GM21576 (cell line): ENCODE data around the gene GLYR1.
A peak's percentile ranks its signal among the peaks of the same experiment; 100 is the strongest.

Experiments
- ATAC-seq: cut with Tn5 transposase; IDR thresholded peaks from one replicate; pipeline ENCODE4 v1.9.1; 2021; ENCODE audit warnings: mild to moderate bottlenecking, moderate library complexity; ENCODE audit not compliant: unreplicated experiment

Gene GLYR1

DNA sequence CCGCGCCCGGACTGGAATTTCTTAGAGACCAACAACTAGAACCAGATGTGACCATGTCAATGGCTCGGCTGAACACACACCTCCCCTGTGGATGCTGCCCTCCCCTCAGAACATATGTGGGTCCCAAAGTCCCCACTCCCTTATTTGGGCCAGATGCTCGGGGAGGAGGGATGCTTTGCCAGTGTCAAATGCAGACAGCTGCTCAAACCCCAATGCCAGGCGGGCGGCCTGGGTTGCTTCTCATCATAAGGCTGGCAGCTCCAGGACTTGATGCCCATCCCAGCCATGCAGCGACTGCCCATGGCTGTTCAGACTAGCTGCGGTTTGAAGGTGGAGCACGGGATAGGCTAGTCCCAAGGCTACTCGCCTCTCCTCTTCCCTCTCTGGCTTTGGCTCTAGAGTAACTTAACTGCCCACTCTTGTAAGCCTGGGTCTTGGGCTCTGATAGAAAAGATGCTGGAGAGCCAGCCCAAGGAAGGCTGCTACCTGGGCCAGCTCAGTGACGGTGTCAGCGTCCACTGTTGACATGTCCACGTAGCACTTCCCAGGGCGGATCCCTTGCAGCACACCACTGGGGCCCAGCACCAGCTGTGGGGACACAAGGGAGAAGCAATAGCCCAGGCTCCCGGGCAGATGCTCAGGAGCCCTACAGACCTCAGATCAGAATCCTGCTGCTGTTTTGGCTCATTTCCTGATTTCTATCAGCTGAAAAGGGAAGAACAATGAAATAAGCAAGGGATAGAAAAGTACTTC, 33.7 kb downstream of the GLYR1 start:
- no peak for ATAC-seq

- no peak for ATAC-seq
Measured at GRCh38 chr16:4811773-4812172, 35.3 kb downstream of the GLYR1 start.

DNA sequence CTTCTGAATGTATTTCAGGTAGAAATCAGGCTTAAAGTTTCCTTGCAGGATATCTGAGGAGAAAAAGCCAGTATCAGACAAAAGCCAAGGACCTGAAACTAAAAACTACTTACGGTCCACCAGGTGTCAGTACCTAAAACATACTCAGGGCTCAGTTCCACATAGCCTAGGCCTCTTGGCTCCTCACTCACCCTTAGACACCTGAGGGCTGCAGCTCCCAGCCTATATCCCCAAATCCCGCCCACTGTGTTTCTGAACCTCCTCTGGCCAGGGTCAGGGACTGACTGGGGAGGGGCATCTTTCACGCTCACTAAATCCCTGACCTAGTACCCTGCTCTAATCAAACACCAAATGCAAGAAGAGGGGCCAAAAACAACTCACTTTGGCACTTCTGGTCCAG, 35.8 kb downstream of the GLYR1 start:
- ATAC-seq: no peak

GRCh38 chr16:4806280-4806679, 40.8 kb downstream of the GLYR1 start:
- ATAC-seq: no peak

- no peak for ATAC-seq
Measured at GRCh38 chr16:4805231-4805630, 41.9 kb downstream of the GLYR1 start.

GRCh38 chr16:4803898-4804762, 43.0 kb downstream of the GLYR1 start:
- ATAC-seq: no peak

GRCh38 chr16:4803401-4803844, 43.7 kb downstream of the GLYR1 start:
- ATAC-seq: no peak

- peak; percentile 88 for ATAC-seq
Measured at GRCh38 chr16:4802659-4803287, 44.3 kb downstream of the GLYR1 start.

DNA sequence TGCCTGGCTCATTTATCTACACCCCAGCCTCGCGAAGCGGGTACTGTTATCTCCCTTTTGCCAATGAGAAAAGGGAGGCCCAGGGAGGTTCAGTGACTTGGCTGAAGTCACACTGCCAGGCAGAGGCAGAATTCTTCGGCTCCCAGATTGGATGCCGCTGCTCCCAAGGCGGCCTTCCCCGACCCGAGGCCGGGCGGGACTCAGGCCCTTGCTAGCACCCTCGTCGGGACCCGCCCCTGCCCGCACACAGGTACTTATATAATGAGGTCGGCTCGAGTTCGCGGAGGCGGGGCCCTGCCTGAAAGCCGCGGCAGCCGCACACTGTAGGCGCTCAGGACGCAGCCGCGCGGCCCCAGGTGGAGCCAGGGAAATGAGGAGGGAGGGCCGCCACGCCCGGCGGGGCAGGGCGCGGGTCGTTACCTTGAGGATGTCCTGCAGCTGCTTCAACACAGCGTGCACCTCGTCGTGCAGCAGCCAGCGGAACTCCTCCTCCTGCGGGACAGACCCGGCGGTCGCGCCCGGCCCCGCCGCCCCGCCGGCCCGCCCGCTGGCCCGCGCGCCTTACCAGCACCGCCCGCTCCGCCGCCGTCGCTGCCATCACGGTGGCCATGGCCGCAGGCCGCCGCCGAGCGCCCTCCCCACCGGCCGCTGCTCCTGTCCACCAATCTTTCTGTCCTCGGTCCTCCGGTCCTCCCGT, 45.0 kb downstream of the GLYR1 start, which contains the start of gene ROGDI:
TSS of gene ROGDI (minus strand) at position 672 of the 697 bp plus-strand sequence. CDS start at position 610, 62 bp downstream.
- ATAC-seq: peak; percentile 51

DNA sequence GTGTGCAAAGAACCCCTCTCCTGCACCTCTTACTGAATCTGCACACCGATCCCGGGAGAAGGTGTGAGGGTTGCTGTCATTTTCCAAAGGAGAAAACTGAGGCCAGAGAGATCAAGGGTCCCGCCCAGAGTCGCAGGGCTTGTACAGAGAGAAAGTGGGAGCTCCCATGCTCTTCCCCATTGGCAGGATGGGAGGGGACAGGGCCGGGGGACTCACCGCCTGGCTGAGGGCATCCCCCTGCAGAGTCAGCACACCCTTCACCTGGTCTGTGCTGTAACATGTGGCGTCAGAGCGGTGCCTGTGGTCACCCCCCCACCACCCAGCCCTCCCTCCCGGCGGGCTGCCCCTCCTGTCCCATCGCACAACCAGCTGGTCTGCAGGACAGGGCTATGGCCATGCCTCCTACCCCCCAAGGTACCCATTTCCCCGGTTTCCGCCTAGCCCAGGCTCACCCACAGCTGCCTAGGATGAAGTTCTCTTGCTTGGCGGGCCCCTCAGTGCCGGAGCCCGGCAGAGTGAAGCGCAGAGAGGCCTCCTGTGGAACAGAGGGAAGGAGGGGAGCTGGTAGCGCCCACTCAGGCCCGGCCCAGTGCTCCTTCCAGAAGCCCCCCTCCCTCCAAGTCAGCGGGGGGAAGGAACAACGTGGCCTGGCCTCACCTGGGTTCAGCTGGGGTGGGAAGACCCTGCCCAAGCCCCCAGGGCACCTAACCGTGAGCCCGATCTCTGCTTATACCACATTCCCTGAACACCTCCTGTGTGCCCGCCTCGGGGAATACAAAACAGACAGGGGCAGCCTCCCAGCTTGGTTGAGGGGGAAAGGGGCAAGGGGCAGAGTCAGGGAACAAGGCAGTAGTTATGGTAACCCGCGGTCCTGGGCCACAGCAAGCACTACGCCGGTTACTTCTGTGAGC, 45.8 kb downstream of the GLYR1 start:
- no peak for ATAC-seq

GRCh38 chr16:4800290-4801041, 46.6 kb downstream of the GLYR1 start:
- ATAC-seq: no peak

- ATAC-seq: no peak
Measured at GRCh38 chr16:4799171-4799855, 47.8 kb downstream of the GLYR1 start.

- no peak for ATAC-seq
Measured at GRCh38 chr16:4798456-4798855, 48.6 kb downstream of the GLYR1 start.

GRCh38 chr16:4797805-4798252, 49.3 kb downstream of the GLYR1 start:
- ATAC-seq: no peak

- ATAC-seq: no peak
Measured at GRCh38 chr16:4796982-4797804, 49.9 kb downstream of the GLYR1 start.

- no peak for ATAC-seq
Measured at GRCh38 chr16:4795828-4796572, 51.1 kb downstream of the GLYR1 start.
